ENCODE results near the gene PRDM16. TPM values are rescaled to one million over a fixed set of nuclear protein-coding genes. Genes with fewer than 3 reads are reported as not detected.

Gene PRDM16
- total RNA-seq, 1 experiment from 2014 or later: 0.17 TPM

DNA sequence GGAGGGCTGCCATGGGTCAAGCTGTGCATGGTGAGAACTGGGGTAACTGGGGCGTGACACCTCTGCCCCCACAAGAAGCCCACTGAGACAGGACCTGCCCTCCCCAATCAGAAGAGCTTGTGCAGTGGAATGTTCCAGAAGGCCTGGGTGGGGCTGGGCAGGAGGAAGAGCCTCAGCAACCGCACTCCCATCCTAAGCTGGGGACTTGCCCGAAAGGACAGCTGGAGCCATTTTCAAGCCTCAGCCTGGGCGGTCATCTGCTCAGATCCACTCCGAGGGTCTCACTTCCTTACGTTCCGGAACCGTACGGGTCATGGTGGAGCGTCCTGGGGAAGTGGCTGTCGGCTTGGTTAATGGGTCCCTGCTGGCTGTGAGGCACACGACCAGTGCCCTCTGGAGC is 226.8 kb downstream of the PRDM16 start:
- WGBS (ENCODE audit: extremely low coverage, insufficient read length, low lambda C conversion rate): no CpG with 5 or more reads among the region's 12 CpGs
- no peak overlapping the region; the same call in 1 of the 2 replicates for H3K4ac ChIP-seq (ENCODE audit: low read depth, low read length)
- Mint-ChIP-seq H3K4me3 (no peak overlapping the region), H3K27me3 (ENCODE audit: low read depth) (peaks cover 5% of the 10 kb centered on the region; the same call in 1 of the 2 replicates), H3K36me3 (ENCODE audit: insufficient read depth in 1 of 3, low read depth in 3 of 3) (no peaks in the 10 kb centered on the region), H3K4me1 (no peaks in the 10 kb centered on the region), H3K9me3 (peaks cover 0 to 3% of the 10 kb centered on the region in 2 experiments; a peak in 1 of 5 replicates), H3K27ac (no peak overlapping the region)
- no peaks in the 10 kb centered on the region for H3K9me3 ChIP-seq (ENCODE audit: control insufficient read depth, low read depth, low read length)
- H3K23me2 ChIP-seq (ENCODE audit: insufficient read length, low read depth, low read length, poor library complexity, severe bottlenecking): no peaks in the 10 kb centered on the region
- no peak overlapping the region for H3K56ac ChIP-seq (ENCODE audit: insufficient read length, low read depth, low read length)
- no peak overlapping the region for H3T11ph ChIP-seq (ENCODE audit: low read length)
- no peak overlapping the region for H2AK5ac ChIP-seq (ENCODE audit: insufficient read length, low read length)
- H4K20me1 ChIP-seq (ENCODE audit: control insufficient read depth, insufficient read depth, insufficient read length): no peaks in the 10 kb centered on the region
- H4K8ac ChIP-seq (replicated peaks; ENCODE audit: insufficient read length, low read depth, low read length): no peak overlapping the region
- H2BK5ac ChIP-seq (ENCODE audit: insufficient read length, low read length): no peak overlapping the region
- TF ChIP-seq, protein P1, sequence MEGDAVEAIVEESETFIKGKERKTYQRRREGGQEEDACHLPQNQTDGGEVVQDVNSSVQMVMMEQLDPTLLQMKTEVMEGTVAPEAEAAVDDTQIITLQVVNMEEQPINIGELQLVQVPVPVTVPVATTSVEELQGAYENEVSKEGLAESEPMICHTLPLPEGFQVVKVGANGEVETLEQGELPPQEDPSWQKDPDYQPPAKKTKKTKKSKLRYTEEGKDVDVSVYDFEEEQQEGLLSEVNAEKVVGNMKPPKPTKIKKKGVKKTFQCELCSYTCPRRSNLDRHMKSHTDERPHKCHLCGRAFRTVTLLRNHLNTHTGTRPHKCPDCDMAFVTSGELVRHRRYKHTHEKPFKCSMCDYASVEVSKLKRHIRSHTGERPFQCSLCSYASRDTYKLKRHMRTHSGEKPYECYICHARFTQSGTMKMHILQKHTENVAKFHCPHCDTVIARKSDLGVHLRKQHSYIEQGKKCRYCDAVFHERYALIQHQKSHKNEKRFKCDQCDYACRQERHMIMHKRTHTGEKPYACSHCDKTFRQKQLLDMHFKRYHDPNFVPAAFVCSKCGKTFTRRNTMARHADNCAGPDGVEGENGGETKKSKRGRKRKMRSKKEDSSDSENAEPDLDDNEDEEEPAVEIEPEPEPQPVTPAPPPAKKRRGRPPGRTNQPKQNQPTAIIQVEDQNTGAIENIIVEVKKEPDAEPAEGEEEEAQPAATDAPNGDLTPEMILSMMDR (conservative IDR thresholded peaks at IDR 0.05): no peak
- no peaks in the 10 kb centered on the region for H3K4me1 ChIP-seq (ENCODE audit: insufficient read depth, low read length)
- no peak overlapping the region for H2BK20ac ChIP-seq (ENCODE audit: low read depth, low read length, poor library complexity, severe bottlenecking)
- H3K27ac ChIP-seq (ENCODE audit: insufficient read length, low read depth, low read length): no peak overlapping the region
- no peak overlapping the region for H2AFZ ChIP-seq (ENCODE audit: low read length)
- no peaks in the 10 kb centered on the region for H3K79me1 ChIP-seq (ENCODE audit: insufficient read depth, low read depth, low read length, poor library complexity, severe bottlenecking)
- H3K9ac ChIP-seq (ENCODE audit: extremely low read depth, insufficient read length, low read length): no peak overlapping the region
- H3K27me3 ChIP-seq (ENCODE audit: insufficient read depth, low read length): no peaks in the 10 kb centered on the region
- H4K91ac ChIP-seq (ENCODE audit: insufficient read length, low read depth, low read length): no peak overlapping the region
- H2BK120ac ChIP-seq (ENCODE audit: low read depth, low read length, poor library complexity, severe bottlenecking): no peak overlapping the region
- no peak overlapping the region for H2BK15ac ChIP-seq (ENCODE audit: low read depth, low read length)
- H4K5ac ChIP-seq (ENCODE audit: insufficient read length, low read depth, low read length): no peak overlapping the region
- no peak overlapping the region for H3K23ac ChIP-seq (ENCODE audit: insufficient read length, low read depth, low read length)
- H3K79me2 ChIP-seq (ENCODE audit: insufficient read depth, low read length): no peaks in the 10 kb centered on the region
- H2BK12ac ChIP-seq (ENCODE audit: insufficient read length, low read depth, low read length): no peak overlapping the region
- no peak for DNase-seq
- H3K4me2 ChIP-seq (ENCODE audit: insufficient read depth, insufficient read length, low read length): no peak overlapping the region
- no peak overlapping the region for H3K18ac ChIP-seq (ENCODE audit: insufficient read length, low read depth, low read length)
- no peak overlapping the region for H3K14ac ChIP-seq (ENCODE audit: insufficient read depth, low read length)

Data from H9 (cell line).